ENCODE data around the gene LAYN.

The LAYN gene

DNA sequence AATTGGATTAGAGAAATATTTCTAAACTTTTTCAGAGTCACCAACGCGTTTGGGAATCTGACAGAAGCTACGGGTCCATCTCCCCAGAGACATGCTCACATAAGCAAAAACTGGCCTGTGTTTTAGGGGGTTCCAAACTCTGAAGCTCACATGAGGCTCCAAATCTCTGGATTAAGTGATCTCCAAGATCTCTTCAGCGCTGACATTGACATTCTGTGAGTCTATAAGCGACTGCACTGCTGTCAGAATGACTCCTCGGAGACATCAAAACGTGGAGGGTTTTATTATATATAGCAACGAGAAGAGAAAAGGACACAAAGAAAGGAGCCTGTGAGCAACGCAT lies 61.1 kb downstream of the LAYN start:
- peak overlapping the region; percentile 37 for H3K27ac ChIP-seq (ENCODE audit: low read length)
- peak overlapping the region; percentile 49 to 81 for H3K4me3 ChIP-seq (ENCODE audit: low read depth in 1 of 2, low read length in 2 of 2)
- peaks cover 5 to 8% of the 10 kb centered on the region in 2 donors for H3K4me1 ChIP-seq (ENCODE audit: control insufficient read depth in 1 of 2, insufficient read depth in 2 of 2, low read length in 2 of 2)
- no peaks in the 10 kb centered on the region for H3K9me3 ChIP-seq (ENCODE audit: control insufficient read depth in 1 of 2, low read length in 2 of 2)
- no peaks in the 10 kb centered on the region for H3K36me3 ChIP-seq (ENCODE audit: control insufficient read depth in 1 of 2, insufficient read depth in 2 of 2, low read length in 2 of 2)
- H3K27me3 ChIP-seq (ENCODE audit: low read depth, low read length): no peaks in the 10 kb centered on the region

DNA sequence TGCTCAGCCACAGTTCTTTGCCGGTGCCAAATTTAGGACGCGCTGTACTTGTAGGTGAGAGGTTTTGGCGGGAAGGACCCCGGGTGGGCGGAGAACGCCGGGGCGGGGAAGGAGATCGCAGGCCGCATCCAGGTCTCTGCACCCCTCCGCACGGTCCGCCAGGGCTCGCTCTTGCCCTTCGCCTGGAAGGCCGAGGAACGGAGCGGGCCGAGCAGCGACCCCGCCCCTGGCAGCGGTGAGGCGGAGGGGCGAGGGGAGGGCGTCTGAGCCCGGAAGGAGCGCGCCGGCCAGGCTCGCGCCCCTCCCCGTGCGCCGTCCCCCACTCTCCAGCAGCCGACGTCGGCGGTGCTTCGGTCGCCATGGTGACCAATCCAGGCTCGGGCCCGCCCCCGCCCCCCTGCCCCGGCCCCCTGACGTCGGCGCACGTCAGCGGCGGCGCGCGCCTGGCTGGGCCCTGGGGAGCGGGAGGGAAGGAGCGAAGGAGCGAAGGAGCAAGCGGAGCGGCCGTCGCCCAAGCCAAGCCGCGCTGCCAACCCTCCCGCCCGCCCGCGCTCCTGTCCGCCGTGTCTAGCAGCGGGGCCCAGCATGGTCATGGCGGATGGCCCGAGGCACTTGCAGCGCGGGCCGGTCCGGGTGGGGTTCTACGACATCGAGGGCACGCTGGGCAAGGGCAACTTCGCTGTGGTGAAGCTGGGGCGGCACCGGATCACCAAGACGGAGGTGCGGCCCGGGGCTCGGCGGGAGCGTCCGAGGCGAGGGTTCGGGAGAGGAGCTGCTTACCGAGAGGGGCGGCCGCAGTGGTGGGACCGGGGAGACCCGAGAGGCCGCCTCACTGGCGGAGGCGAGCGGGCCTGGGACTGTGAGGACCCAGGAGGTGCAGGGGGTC lies 61.7 kb downstream of the LAYN start, which contains the start of gene SIK2:
SIK2 (plus strand) TSS at position 471 of the 886 bp plus-strand sequence; CDS start at position 586, 115 bp downstream.
- H3K4me1 ChIP-seq (ENCODE audit: control insufficient read depth in 1 of 2, insufficient read depth in 2 of 2, low read length in 2 of 2): peaks cover 5 to 8% of the 10 kb centered on the region in 2 donors
- H3K36me3 ChIP-seq (ENCODE audit: control insufficient read depth in 1 of 2, insufficient read depth in 2 of 2, low read length in 2 of 2): no peaks in the 10 kb centered on the region
- H3K27ac ChIP-seq (ENCODE audit: low read length): peak within 1 kb of the TSS; percentile 70
- no peaks in the 10 kb centered on the region for H3K9me3 ChIP-seq (ENCODE audit: control insufficient read depth in 1 of 2, low read length in 2 of 2)
- H3K4me3 ChIP-seq (ENCODE audit: low read depth in 1 of 2, low read length in 2 of 2): peak within 1 kb of the TSS; percentile 81 to 85
- no peaks in the 10 kb centered on the region for H3K27me3 ChIP-seq (ENCODE audit: low read depth, low read length)

DNA sequence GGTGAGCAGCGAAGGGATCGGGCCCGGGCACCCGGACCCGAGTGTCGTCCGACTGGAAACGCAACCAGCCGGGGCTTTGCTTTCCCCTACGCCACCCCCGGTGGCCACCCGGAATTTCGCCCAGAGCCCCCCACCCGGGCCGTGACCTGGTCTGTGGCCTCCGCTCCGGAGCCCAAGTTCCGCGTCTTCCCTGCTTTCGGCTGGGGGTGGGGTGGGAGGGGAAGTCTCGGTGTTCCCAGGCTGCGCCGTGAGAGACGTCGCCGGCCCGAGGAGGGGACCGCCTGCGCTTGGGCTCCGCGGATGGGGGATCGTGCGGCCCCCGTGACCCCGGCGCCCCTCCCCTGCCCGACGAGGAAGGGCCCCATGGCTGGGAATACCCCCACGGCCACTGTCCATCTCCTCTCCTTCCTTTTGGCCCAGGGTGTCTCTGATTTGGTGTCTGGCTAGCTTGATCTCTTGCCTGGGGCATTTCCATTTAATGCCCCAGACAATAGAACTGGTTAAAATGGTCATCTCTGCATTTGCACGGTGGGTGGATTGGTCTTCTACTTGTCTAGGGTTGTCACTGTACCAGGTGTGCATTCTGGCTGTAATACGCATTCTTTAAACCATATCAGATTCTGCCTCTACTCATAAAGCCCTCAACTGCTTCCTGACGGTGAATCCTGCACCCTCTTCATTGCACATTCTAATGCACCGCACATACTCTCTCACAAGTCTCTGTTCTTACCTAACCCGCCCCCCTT lies 62.5 kb downstream of the LAYN start:
- Histone ChIP-seq H3K9me3 (ENCODE audit: control insufficient read depth in 1 of 2, low read length in 2 of 2) (no peaks in the 10 kb centered on the region), H3K36me3 (ENCODE audit: control insufficient read depth in 1 of 2, insufficient read depth in 2 of 2, low read length in 2 of 2) (no peaks in the 10 kb centered on the region), H3K4me3 (ENCODE audit: low read depth in 1 of 2, low read length in 2 of 2) (peak overlapping the region; percentile 81 to 85), H3K27ac (ENCODE audit: low read length) (peak overlapping the region; percentile 70), H3K4me1 (ENCODE audit: control insufficient read depth in 1 of 2, insufficient read depth in 2 of 2, low read length in 2 of 2) (peaks cover 5 to 8% of the 10 kb centered on the region in 2 donors), H3K27me3 (ENCODE audit: low read depth, low read length) (no peaks in the 10 kb centered on the region)

DNA sequence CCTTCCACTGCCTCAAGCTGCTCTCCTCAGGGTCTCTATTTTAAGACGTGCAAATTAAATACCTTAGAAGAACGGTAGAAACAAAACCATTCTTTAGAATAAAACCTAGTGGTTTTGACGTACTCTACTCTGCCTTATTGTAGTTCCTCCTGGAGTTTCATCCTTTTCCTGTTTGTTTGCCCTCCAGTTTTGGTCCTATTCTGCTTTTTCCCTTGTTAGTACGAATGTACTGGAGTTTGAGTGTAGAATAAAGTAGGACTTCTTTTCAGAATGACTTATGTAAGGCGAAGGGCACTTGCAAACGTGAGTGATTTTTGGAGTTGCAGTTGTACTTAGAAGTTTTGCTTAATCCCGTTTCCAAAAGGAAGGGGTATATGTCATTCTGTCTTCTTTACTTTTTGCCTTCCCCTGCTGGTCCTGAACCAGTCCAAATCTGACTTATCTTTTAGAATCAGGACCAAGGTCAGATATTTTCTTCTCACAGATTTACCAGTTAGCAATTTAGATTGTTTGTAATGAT lies 63.2 kb downstream of the LAYN start:
- H3K27me3 ChIP-seq (ENCODE audit: low read depth, low read length): no peaks in the 10 kb centered on the region
- no peaks in the 10 kb centered on the region for H3K9me3 ChIP-seq (ENCODE audit: control insufficient read depth in 1 of 2, low read length in 2 of 2)
- H3K4me1 ChIP-seq (ENCODE audit: control insufficient read depth in 1 of 2, insufficient read depth in 2 of 2, low read length in 2 of 2): peaks cover 5 to 8% of the 10 kb centered on the region in 2 donors
- H3K4me3 ChIP-seq (ENCODE audit: low read depth in 1 of 2, low read length in 2 of 2): peak overlapping the region; percentile 81 to 85
- H3K36me3 ChIP-seq (ENCODE audit: control insufficient read depth in 1 of 2, insufficient read depth in 2 of 2, low read length in 2 of 2): no peaks in the 10 kb centered on the region
- H3K27ac ChIP-seq (ENCODE audit: low read length): peak overlapping the region; percentile 70

DNA sequence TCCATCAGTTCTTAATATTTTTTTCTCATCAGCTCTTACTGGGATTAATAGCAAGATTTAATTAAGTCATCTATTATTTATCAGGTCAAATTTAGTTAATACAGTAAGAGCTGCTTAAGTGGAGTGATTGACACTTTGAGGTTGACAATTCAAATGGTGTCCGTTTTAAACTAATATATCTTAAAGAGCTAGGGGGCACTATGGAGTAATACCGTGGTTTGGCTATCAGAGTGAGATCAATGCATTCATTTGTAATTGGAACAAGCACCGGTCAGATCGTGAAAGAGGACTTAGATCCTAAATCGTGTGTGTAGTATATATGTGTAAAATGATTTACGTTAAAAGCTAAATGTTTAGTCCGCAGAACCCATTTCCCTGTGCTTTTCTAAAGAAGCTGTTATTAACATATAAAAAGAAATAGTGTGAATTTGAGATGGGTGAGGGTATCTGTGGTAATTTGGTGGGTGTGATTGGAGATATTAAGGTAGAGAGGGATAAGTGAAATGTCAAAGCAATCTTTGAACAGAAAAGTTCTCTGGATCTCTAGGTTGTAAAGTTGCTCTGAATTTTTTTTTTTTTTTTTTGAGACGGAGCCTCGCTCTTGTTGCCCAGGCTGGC lies 64.0 kb downstream of the LAYN start:
- peaks cover 5% of the 10 kb centered on the region in 2 donors for H3K4me1 ChIP-seq (ENCODE audit: control insufficient read depth in 1 of 2, insufficient read depth in 2 of 2, low read length in 2 of 2)
- peak overlapping the region; percentile 81 to 85 for H3K4me3 ChIP-seq (ENCODE audit: low read depth in 1 of 2, low read length in 2 of 2)
- H3K27ac ChIP-seq (ENCODE audit: low read length): peak overlapping the region; percentile 70
- no peaks in the 10 kb centered on the region for H3K27me3 ChIP-seq (ENCODE audit: low read depth, low read length)
- H3K9me3 ChIP-seq (ENCODE audit: control insufficient read depth in 1 of 2, low read length in 2 of 2): no peaks in the 10 kb centered on the region
- H3K36me3 ChIP-seq (ENCODE audit: control insufficient read depth in 1 of 2, insufficient read depth in 2 of 2, low read length in 2 of 2): no peaks in the 10 kb centered on the region

DNA sequence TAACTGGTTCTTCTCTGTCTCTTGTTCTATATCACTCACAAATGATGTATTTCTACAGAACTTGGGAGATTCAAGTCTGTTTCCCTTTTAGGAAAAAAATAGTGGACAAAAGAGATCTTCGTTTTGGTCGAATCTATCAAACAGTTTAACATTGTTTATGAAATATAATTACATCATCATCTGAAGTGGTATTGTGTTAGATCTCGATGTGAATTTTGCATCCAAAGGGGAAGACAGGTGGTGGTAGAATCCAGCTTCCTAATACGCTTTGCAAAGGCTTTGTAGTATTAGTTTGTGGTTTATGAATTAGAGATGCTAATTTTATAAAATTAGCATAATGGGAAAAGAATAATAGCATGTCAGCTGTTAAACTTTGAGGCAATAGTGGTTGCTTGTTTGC lies 65.2 kb downstream of the LAYN start:
- Histone ChIP-seq H3K9me3 (ENCODE audit: control insufficient read depth in 1 of 2, low read length in 2 of 2) (no peaks in the 10 kb centered on the region), H3K4me1 (ENCODE audit: control insufficient read depth in 1 of 2, insufficient read depth in 2 of 2, low read length in 2 of 2) (peaks cover 5% of the 10 kb centered on the region in 2 donors), H3K27me3 (ENCODE audit: low read depth, low read length) (no peaks in the 10 kb centered on the region), H3K27ac (ENCODE audit: low read length) (no peak overlapping the region), H3K36me3 (ENCODE audit: control insufficient read depth in 1 of 2, insufficient read depth in 2 of 2, low read length in 2 of 2) (no peaks in the 10 kb centered on the region), H3K4me3 (ENCODE audit: low read depth in 1 of 2, low read length in 2 of 2) (no peak overlapping the region)

DNA sequence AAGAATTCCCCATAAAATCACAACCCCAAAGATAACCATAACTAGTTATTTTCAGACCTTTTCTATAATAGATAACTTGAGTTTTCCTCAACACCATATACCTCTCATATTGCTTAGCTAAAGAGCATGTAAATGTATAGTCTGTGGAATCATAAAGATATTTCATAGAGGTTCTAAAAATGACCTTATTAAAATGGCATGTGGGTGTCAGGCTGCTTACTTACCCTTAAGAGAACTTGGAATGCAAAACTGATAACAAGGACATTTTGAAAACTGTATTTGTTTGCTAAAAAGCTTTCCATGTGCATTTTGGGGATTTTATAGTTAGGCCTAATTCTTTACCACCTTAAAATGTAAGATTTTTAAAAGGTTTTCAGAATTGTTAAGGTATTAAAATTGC lies 66.5 kb downstream of the LAYN start:
- Histone ChIP-seq H3K4me1 (ENCODE audit: control insufficient read depth in 1 of 2, insufficient read depth in 2 of 2, low read length in 2 of 2) (peaks cover 2 to 5% of the 10 kb centered on the region in 2 donors), H3K4me3 (ENCODE audit: low read depth in 1 of 2, low read length in 2 of 2) (no peak overlapping the region), H3K27me3 (ENCODE audit: low read depth, low read length) (no peaks in the 10 kb centered on the region), H3K27ac (ENCODE audit: low read length) (no peak overlapping the region), H3K9me3 (ENCODE audit: control insufficient read depth in 1 of 2, low read length in 2 of 2) (no peaks in the 10 kb centered on the region), H3K36me3 (ENCODE audit: control insufficient read depth in 1 of 2, insufficient read depth in 2 of 2, low read length in 2 of 2) (no peaks in the 10 kb centered on the region)

DNA sequence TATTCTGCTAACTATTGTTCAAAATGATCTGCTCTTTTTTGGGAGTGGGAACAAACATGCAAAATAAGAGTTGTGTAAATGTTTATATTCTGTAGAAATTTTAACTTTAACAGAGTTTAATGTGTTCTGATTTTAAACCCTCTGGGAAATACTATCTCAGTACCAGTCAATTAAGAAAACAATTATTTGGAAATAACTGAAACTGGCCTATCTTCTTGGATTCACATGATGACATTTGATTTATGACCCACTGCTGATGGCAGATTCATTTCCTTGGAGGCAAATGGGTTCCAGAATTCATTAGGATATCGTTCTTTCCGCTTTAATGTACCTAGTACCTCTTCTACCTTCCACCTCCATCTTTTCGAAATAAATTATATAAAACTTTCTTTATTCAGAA lies 67.2 kb downstream of the LAYN start:
- Histone ChIP-seq H3K4me1 (ENCODE audit: control insufficient read depth in 1 of 2, insufficient read depth in 2 of 2, low read length in 2 of 2) (peaks cover 5 to 6% of the 10 kb centered on the region in 2 donors), H3K9me3 (ENCODE audit: control insufficient read depth in 1 of 2, low read length in 2 of 2) (no peaks in the 10 kb centered on the region), H3K4me3 (ENCODE audit: low read depth in 1 of 2, low read length in 2 of 2) (no peak overlapping the region)

More for the DNA sequence above, 67.2 kb downstream of the LAYN start:
- H3K27me3 ChIP-seq (ENCODE audit: low read depth, low read length): no peaks in the 10 kb centered on the region
- H3K27ac ChIP-seq (ENCODE audit: low read length): no peak overlapping the region
- H3K36me3 ChIP-seq (ENCODE audit: control insufficient read depth in 1 of 2, insufficient read depth in 2 of 2, low read length in 2 of 2): no peaks in the 10 kb centered on the region
